ENCODE data around the gene NOS1AP.

NOS1AP gene

DNA sequence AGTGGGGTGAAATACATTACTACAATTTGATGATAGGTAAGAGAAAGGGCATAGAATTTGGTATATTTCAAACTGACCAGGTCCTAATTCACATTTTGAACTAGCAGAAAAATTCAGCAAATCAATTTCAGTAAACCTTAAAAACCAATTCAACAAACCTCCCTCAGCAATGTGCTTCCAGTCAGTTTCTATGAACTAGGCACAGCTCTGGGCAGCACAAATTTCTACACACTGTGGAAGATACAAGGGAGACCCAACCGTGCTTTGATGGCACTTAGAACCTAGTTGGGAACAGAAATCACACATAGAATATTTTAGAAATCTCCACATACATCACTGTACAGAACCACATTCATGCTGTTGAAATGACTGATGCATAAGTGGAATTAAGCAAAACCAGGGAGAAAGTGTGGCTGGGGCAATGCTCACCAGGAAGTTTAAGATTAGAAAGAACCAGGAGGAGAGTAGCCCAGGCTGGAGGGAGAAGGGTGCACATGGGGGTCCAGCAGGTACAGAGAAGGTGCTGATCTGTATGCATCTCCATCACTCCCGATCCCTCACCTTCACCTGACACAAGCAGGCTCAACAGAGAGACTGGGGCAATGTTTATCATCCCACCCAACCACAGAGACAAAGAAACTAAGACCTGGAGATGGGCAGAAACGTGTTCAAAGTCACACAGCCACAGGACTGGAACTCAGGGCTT is 326.9 kb downstream of the NOS1AP start:
- Histone ChIP-seq H3K27me3 (ENCODE audit: insufficient read depth, insufficient read length) (no peaks in the 10 kb centered on the region), H3K36me3 (ENCODE audit: insufficient read depth, insufficient read length, low read length) (no peaks in the 10 kb centered on the region), H3K9me3 (ENCODE audit: insufficient read depth, low read length) (no peaks in the 10 kb centered on the region), H3K4me1 (ENCODE audit: insufficient read depth, insufficient read length) (no peaks in the 10 kb centered on the region), H3K4me3 (ENCODE audit: insufficient read length, low read depth) (no peak overlapping the region), H3K9ac (ENCODE audit: insufficient read length, low read depth) (no peak overlapping the region)
- DNase-seq (ENCODE audit: low read depth, low spot score) = no peak
- no peak for TF ChIP-seq YY1 (IDR thresholded peaks at IDR 0.05; ENCODE audit: insufficient read depth, insufficient read length)
- no peak for TF ChIP-seq SUZ12 (IDR thresholded peaks at IDR 0.05; ENCODE audit: extremely low read depth, insufficient read depth, insufficient read length)
- TF ChIP-seq ZNF274 (IDR thresholded peaks at IDR 0.05; ENCODE audit: low read depth, low read length) = no peak

DNA sequence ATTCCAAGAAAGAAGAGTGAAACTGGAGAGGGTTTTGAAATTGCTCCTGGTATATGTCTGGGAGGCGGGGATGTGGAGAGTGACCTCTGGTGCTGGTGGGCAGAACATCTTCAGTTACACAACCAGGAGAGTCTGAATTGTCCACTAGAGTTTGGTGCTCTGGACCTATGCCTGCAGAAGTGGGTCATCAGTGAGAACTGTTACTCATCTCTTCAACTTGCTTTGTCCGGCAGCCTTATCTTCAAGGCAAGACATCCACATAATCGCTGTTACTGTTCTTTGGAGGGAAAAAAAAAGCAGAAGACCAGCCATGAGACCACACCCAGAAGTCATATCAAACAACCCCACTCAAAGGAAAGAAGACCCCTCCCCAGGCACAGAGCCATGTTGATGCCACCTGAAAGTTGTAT is 327.6 kb downstream of the NOS1AP start:
- Histone ChIP-seq H3K9me3 (ENCODE audit: insufficient read depth, low read length) (no peaks in the 10 kb centered on the region), H3K9ac (ENCODE audit: insufficient read length, low read depth) (no peak overlapping the region), H3K36me3 (ENCODE audit: insufficient read depth, insufficient read length, low read length) (no peaks in the 10 kb centered on the region), H3K4me1 (ENCODE audit: insufficient read depth, insufficient read length) (no peaks in the 10 kb centered on the region), H3K27me3 (ENCODE audit: insufficient read depth, insufficient read length) (no peaks in the 10 kb centered on the region), H3K4me3 (ENCODE audit: insufficient read length, low read depth) (no peak overlapping the region)
- TF ChIP-seq SUZ12 (IDR thresholded peaks at IDR 0.05; ENCODE audit: extremely low read depth, insufficient read depth, insufficient read length) (no peak), YY1 (IDR thresholded peaks at IDR 0.05; ENCODE audit: insufficient read depth, insufficient read length) (no peak), ZNF274 (IDR thresholded peaks at IDR 0.05; ENCODE audit: low read depth, low read length) (no peak)
- DNase-seq (ENCODE audit: low read depth, low spot score) = no peak

DNA sequence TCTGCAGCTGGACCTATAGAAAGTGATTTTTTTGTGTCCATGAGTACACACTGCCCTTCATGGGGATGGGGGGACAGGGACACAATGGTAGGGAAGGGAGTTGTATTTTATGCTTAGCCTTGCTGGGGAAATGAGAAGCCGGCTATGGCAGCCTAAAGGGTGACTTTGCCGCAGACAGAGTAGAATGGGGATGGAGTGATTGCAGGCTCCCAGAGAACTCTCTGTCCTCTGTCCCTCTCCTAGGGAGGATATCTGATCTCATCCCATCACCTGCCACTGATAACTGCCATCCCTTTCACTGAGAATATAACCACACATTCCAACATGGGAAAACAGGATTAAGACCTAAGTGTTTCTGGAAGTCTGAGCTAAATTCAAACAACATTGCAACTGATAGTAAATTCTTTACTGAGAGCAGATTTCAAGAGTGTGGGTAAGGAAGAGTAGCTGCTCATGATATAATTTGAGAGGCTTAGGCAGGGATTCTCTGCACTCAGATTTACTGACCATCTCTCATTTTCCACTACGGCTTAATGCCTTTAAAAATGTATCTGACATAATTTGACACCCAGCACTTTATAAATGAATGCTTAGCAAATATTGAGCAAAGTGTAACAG is 328.6 kb downstream of the NOS1AP start:
- TF ChIP-seq SUZ12 (IDR thresholded peaks at IDR 0.05; ENCODE audit: extremely low read depth, insufficient read depth, insufficient read length) (no peak), YY1 (IDR thresholded peaks at IDR 0.05; ENCODE audit: insufficient read depth, insufficient read length) (no peak), ZNF274 (IDR thresholded peaks at IDR 0.05; ENCODE audit: low read depth, low read length) (no peak)
- H3K4me3 ChIP-seq (ENCODE audit: insufficient read length, low read depth) = no peak overlapping the region
- H3K36me3 ChIP-seq (ENCODE audit: insufficient read depth, insufficient read length, low read length) = no peaks in the 10 kb centered on the region
- no peak for DNase-seq (ENCODE audit: low read depth, low spot score)
- no peaks in the 10 kb centered on the region for H3K9me3 ChIP-seq (ENCODE audit: insufficient read depth, low read length)
- no peak overlapping the region for H3K9ac ChIP-seq (ENCODE audit: insufficient read length, low read depth)
- H3K27me3 ChIP-seq (ENCODE audit: insufficient read depth, insufficient read length) = no peaks in the 10 kb centered on the region
- peaks cover 2% of the 10 kb centered on the region for H3K4me1 ChIP-seq (ENCODE audit: insufficient read depth, insufficient read length)

DNA sequence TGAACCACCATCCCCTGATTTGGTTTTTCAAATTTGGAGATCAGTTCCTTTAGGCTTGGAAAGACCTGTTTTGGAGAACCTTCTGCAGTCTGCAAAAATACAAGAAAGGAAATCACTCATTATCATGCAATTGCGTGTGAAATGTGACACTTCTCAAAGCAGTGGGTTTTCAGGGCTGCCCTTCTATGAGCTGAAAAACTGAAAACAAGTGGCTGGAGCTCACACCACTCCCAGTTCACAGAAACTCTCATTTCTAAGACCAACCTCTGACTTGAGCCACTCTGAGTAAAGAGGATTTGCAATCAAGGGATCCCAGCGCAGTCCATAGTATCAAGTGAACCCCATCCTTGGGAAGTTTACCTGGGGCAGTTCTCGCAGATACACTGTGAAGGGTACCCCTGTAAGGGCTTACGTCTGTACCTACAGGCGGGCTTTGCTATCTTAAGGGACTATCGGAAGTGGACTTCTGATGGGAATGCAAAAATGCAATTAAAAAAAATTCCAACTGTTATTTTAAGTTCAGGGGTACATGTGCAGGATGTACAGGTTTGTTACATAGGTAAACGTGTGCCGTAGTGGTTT is 329.6 kb downstream of the NOS1AP start:
- Histone ChIP-seq H3K4me3 (ENCODE audit: insufficient read length, low read depth) (no peak overlapping the region), H3K4me1 (ENCODE audit: insufficient read depth, insufficient read length) (peaks cover 2% of the 10 kb centered on the region), H3K27me3 (ENCODE audit: insufficient read depth, insufficient read length) (no peaks in the 10 kb centered on the region), H3K9me3 (ENCODE audit: insufficient read depth, low read length) (no peaks in the 10 kb centered on the region), H3K36me3 (ENCODE audit: insufficient read depth, insufficient read length, low read length) (no peaks in the 10 kb centered on the region), H3K9ac (ENCODE audit: insufficient read length, low read depth) (no peak overlapping the region)
- DNase-seq (ENCODE audit: low read depth, low spot score) = no peak
- TF ChIP-seq SUZ12 (IDR thresholded peaks at IDR 0.05; ENCODE audit: extremely low read depth, insufficient read depth, insufficient read length) = no peak
- TF ChIP-seq YY1 (IDR thresholded peaks at IDR 0.05; ENCODE audit: insufficient read depth, insufficient read length) = no peak
- no peak for TF ChIP-seq ZNF274 (IDR thresholded peaks at IDR 0.05; ENCODE audit: low read depth, low read length)

DNA sequence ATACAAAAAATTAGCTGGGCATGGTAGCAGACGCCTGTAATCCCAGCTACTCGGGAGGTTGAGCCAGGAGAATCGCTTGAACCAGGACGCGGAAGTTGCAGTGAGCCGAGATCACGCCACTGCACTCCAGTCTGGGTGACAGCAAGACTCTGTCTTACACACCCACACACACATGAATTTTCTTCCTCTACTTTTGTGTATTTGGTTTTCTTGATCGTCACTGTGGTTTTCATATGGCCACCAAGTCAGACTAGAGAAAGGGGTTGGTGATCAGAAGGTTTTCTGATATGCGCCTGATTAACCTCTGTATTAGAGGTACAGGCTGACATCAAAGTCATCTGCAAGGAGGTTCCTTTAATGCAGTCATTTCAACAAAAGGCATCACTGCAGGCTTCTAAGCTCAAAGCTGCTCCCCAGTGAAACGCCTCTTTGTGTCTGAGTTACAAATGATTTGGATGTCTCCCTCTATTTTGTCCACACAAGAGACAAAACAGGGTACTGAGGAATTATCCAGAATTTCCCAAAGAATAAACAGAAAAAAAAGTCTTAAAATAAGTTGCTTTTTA is 331.4 kb downstream of the NOS1AP start:
- Histone ChIP-seq H3K9me3 (ENCODE audit: insufficient read depth, low read length) (no peaks in the 10 kb centered on the region), H3K36me3 (ENCODE audit: insufficient read depth, insufficient read length, low read length) (no peaks in the 10 kb centered on the region), H3K9ac (ENCODE audit: insufficient read length, low read depth) (no peak overlapping the region), H3K27me3 (ENCODE audit: insufficient read depth, insufficient read length) (no peaks in the 10 kb centered on the region), H3K4me3 (ENCODE audit: insufficient read length, low read depth) (no peak overlapping the region), H3K4me1 (ENCODE audit: insufficient read depth, insufficient read length) (peaks cover 2% of the 10 kb centered on the region)
- DNase-seq (ENCODE audit: low read depth, low spot score) = no peak
- no peak for TF ChIP-seq YY1 (IDR thresholded peaks at IDR 0.05; ENCODE audit: insufficient read depth, insufficient read length)
- TF ChIP-seq SUZ12 (IDR thresholded peaks at IDR 0.05; ENCODE audit: extremely low read depth, insufficient read depth, insufficient read length) = no peak
- no peak for TF ChIP-seq ZNF274 (IDR thresholded peaks at IDR 0.05; ENCODE audit: low read depth, low read length)

DNA sequence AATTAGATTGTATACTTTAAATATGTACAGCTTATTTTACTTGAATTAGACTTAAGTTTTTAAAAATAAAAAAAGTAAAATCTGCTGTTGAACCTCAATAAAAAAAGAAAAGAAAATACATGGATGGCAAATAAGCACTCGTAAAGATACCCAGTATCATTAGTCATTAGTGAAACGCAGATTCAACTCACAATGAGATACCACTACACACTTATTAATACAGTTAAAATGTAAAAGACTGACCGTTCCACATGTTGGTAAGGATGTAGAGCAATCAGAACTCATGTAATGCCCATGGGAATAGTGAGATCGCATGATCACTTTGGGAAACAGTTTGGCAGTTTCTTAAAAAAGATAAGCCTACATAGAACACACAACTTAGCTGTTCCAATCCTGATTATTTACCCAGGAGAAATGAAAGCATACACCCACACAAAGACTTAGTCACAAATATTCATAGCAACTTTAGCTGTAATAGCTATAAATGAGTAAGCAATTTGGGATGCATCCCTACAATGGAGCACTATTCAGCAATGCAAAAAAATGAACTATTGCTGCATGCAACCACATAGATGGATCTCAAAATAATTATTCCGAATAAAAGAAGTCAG is 335.2 kb downstream of the NOS1AP start:
- no peak overlapping the region for H3K9ac ChIP-seq (ENCODE audit: insufficient read length, low read depth)
- no peaks in the 10 kb centered on the region for H3K27me3 ChIP-seq (ENCODE audit: insufficient read depth, insufficient read length)
- no peak for DNase-seq (ENCODE audit: low read depth, low spot score)
- no peaks in the 10 kb centered on the region for H3K36me3 ChIP-seq (ENCODE audit: insufficient read depth, insufficient read length, low read length)
- H3K4me1 ChIP-seq (ENCODE audit: insufficient read depth, insufficient read length) = peaks cover 2% of the 10 kb centered on the region
- H3K9me3 ChIP-seq (ENCODE audit: insufficient read depth, low read length) = no peaks in the 10 kb centered on the region
- TF ChIP-seq ZNF274 (IDR thresholded peaks at IDR 0.05; ENCODE audit: low read depth, low read length) (no peak), SUZ12 (IDR thresholded peaks at IDR 0.05; ENCODE audit: extremely low read depth, insufficient read depth, insufficient read length) (no peak), YY1 (IDR thresholded peaks at IDR 0.05; ENCODE audit: insufficient read depth, insufficient read length) (no peak)
- H3K4me3 ChIP-seq (ENCODE audit: insufficient read length, low read depth) = no peak overlapping the region

DNA sequence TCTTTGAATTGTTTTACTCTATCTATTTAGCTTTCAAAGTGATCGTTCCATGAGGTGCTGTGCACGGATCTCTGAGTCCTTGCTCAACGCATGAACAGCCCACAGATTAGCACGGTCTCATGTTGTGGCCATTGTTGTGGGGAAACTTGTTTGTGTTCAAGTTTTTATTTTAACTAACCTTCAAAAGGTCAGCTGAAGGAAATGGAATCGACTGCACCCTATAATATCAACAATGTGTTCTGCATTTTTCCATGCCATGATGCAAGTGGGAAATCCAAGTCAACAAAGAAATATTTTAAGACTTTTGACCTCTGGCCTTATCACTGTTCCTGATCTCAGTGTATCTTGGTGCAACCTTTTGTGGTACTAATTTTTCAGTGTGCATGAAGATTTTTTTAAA is 336.3 kb downstream of the NOS1AP start:
- no peak for TF ChIP-seq ZNF274 (IDR thresholded peaks at IDR 0.05; ENCODE audit: low read depth, low read length)
- TF ChIP-seq YY1 (IDR thresholded peaks at IDR 0.05; ENCODE audit: insufficient read depth, insufficient read length) = no peak
- Histone ChIP-seq H3K27me3 (ENCODE audit: insufficient read depth, insufficient read length) (no peaks in the 10 kb centered on the region), H3K9ac (ENCODE audit: insufficient read length, low read depth) (no peak overlapping the region), H3K9me3 (ENCODE audit: insufficient read depth, low read length) (no peaks in the 10 kb centered on the region), H3K36me3 (ENCODE audit: insufficient read depth, insufficient read length, low read length) (no peaks in the 10 kb centered on the region), H3K4me3 (ENCODE audit: insufficient read length, low read depth) (no peak overlapping the region), H3K4me1 (ENCODE audit: insufficient read depth, insufficient read length) (peaks cover 2% of the 10 kb centered on the region)
- DNase-seq (ENCODE audit: low read depth, low spot score) = no peak
